Uterus (tissue), 4 donors: ENCODE data around the gene MRPL52. TPM values are rescaled to one million over a fixed set of nuclear protein-coding genes. Genes with fewer than 3 reads are reported as not detected.

Experiments used
- DNase-seq, 2 donors: peaks; one replicate each; pipeline ENCODE4 v3.0.0-alpha.2; 2019 to 2020
- H3K27ac ChIP-seq, 2 donors: fragments of 200-600 bp; sonication (generic); 1 replicate in 1 of 2; 2 replicates in 1 of 2; pipeline ENCODE4 v1.5.1; 2016 to 2018
- H3K27me3 ChIP-seq, 2 donors: fragments of 200-600 bp; sonication (generic); one replicate each; pipeline ENCODE4 v1.5.1; 2018 to 2019; ENCODE audit warnings: control low read depth in 1 of 2
- H3K36me3 ChIP-seq, 2 donors: fragments of 200-600 bp; sonication (generic); one replicate each; pipeline ENCODE4 v1.5.1; 2019; ENCODE audit warnings: control low read depth in 1 of 2
- H3K4me1 ChIP-seq, 2 donors: fragments of 200-600 bp; sonication (generic); one replicate each; pipeline ENCODE4 v1.5.1; 2018 to 2019; ENCODE audit warnings: control low read depth in 1 of 2
- H3K4me3 ChIP-seq, 2 donors: fragments of 200-600 bp; sonication (generic); 1 replicate in 1 of 2; 2 replicates in 1 of 2; pipeline ENCODE4 v1.5.1; 2018 to 2019; ENCODE audit warnings: mild to moderate bottlenecking in 1 of 2
- H3K9me3 ChIP-seq, 2 donors: fragments of 200-600 bp; sonication (generic); one replicate each; pipeline ENCODE4 v1.5.1; 2019; ENCODE audit warnings: control low read depth in 1 of 2
- CTCF ChIP-seq, 4 experiments: fragments of 200-600 bp in 2 of 4; fragments of 450-650 bp in 2 of 4; sonication (generic) in 2 of 4; IDR thresholded peaks; one replicate each; pipeline ENCODE4 v1.5.1; 2016 to 2019; ENCODE audit warnings: antibody characterized with exemption in 4 of 4, mild to moderate bottlenecking in 2 of 4, moderate library complexity in 1 of 4
- POLR2A ChIP-seq, 2 donors: fragments of 450-650 bp; IDR thresholded peaks; one replicate each; pipeline ENCODE4 v1.6.1; 2016; ENCODE audit warnings: antibody characterized with exemption in 2 of 2, mild to moderate bottlenecking in 1 of 2, moderate library complexity in 1 of 2
- intact Hi-C: fragments of 100-400 bp; cut with DNase I; formaldehyde crosslinking; loops from one replicate; pipeline ENCODE4 v1.15.1; 2023; ENCODE audit warnings: low total_unique reads
- total RNA-seq, 4 donors: library from RNA; depleted of rRNA in 3 of 4; stranded (reverse); fragments of >200 nt in 3 of 4; gene quantifications; one replicate each; pipeline versions ENCODE4 v1.1.0 to v1.2.4, GENCODE V29; 2014 to 2023
- donor health status: DM: yes; HTN: yes; CAD: no.

MRPL52 gene
- total RNA-seq, 4 donors from 2014 or later, result 14.3 to 255 (median 35.3) TPM

GRCh38 chr14:22872033-22872832, 42.5 kb downstream of the MRPL52 start:
- Histone ChIP-seq H3K9me3 (no peaks in the 10 kb centered on the region), H3K27ac (peak overlapping the region; percentile 97 to 100), H3K27me3 (no peaks in the 10 kb centered on the region), H3K4me1 (peaks cover 4% of the 10 kb centered on the region in 2 donors), H3K4me3 (peak overlapping the region; percentile 74 to 86), H3K36me3 (no peaks in the 10 kb centered on the region)
- intact Hi-C loops, result no loop called here
- DNase-seq, result peak; percentile 89 to 92
- peak; percentile 14 to 28 for TF ChIP-seq POLR2A (IDR thresholded peaks at IDR 0.05)
- TF ChIP-seq CTCF (IDR thresholded peaks at IDR 0.05), result peak; percentile 92 to 95 (median 93)

GRCh38 chr14:22872833-22873520, 43.3 kb downstream of the MRPL52 start:
- no peak for TF ChIP-seq POLR2A (IDR thresholded peaks at IDR 0.05)
- no peak for TF ChIP-seq CTCF (IDR thresholded peaks at IDR 0.05)

GRCh38 chr14:22875003-22875747, 45.5 kb downstream of the MRPL52 start:
- no peak overlapping the region for H3K27ac ChIP-seq
- intact Hi-C loops, result no loop called here
- no peak overlapping the region for H3K4me3 ChIP-seq
- DNase-seq, result no peak
- H3K27me3 ChIP-seq, result no peaks in the 10 kb centered on the region
- H3K4me1 ChIP-seq, result peaks cover under 1 to 1% of the 10 kb centered on the region in 2 donors
- H3K9me3 ChIP-seq, result no peaks in the 10 kb centered on the region
- TF ChIP-seq CTCF (IDR thresholded peaks at IDR 0.05) (no peak), POLR2A (IDR thresholded peaks at IDR 0.05) (no peak)
- H3K36me3 ChIP-seq, result no peaks in the 10 kb centered on the region

More at GRCh38 chr14:22872833-22873520, 43.3 kb downstream of the MRPL52 start:
- Histone ChIP-seq H3K27ac (peak overlapping the region; percentile 97 to 100), H3K4me1 (peaks cover 4% of the 10 kb centered on the region in 2 donors), H3K9me3 (no peaks in the 10 kb centered on the region), H3K36me3 (no peaks in the 10 kb centered on the region), H3K4me3 (peak overlapping the region; percentile 74 to 86), H3K27me3 (no peaks in the 10 kb centered on the region)
- intact Hi-C loops, result no loop called here
- DNase-seq, result no peak

GRCh38 chr14:22875748-22876319, 46.1 kb downstream of the MRPL52 start:
- no peaks in the 10 kb centered on the region for H3K27me3 ChIP-seq
- intact Hi-C loops, result no loop called here
- no peak for DNase-seq
- no peak overlapping the region for H3K4me3 ChIP-seq
- no peaks in the 10 kb centered on the region for H3K4me1 ChIP-seq
- no peak overlapping the region for H3K27ac ChIP-seq
- H3K36me3 ChIP-seq, result no peaks in the 10 kb centered on the region
- H3K9me3 ChIP-seq, result no peaks in the 10 kb centered on the region
- no peak for TF ChIP-seq CTCF (IDR thresholded peaks at IDR 0.05)
- no peak for TF ChIP-seq POLR2A (IDR thresholded peaks at IDR 0.05)
